HL-60/S4 (cell line): ENCODE results near the gene FAM110D.

Source experiments
- in situ Hi-C: fragments of 300-500 bp; cut with MboI; formaldehyde crosslinking; loops from 2 replicates; pipeline ENCODE4 v1.14.3; 2022; ENCODE audit warnings: low sequenced_read_pairs

The FAM110D gene

DNA sequence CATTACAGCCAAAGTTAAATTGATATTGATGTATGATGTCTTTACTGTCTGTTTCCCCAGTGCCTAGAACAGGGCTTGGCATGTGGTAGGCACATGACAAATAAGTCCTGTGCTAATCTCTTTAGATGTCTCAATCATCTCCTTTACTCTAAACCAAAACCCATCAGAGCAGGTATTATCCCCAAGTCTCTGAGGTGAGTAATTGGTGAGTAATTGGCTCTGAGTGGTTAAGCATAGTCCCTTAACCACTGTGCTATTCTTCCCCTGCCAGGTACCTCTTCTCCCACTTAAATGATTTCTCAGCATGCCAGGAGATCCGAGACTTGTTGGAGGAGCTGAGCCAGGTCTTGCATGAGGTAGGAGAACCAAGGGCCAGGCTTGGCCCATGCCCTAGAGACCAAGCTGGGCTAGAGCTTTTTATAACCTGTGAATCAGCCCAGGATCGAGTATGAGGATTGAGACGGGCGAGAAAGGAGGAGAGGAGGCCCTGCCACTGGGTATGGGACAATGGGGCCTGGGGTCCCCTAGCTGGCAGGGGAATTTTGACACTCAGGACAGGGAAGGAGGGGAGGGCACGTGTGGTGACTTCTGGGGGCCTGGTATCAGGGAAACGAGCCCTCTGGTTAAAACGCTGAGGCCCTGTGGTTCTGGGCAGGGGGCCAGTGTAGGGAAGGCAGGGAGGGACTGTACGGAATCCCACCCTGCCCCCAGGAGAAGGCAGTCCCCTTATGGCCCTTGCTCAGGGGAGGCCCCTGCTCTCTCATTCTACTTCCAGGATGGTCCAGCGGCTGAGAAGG is 22.9 kb downstream of the FAM110D start:
- in situ Hi-C loops: no loop called here

DNA sequence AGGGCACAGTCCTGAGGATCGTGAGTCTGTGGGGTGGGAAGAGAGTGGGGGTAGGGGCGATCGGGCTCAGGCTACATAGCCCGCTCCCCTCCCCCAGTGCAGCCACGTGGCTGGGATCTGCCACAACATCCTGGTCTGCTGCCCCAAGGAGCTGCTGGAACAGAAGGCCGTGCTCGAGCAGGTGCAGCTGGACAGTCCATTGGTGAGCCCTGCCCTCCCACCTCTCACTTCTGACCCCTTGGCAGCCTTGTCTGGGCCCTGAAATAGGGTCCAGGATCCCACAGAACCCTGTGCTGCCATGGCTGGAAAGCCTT is 23.5 kb downstream of the FAM110D start:
- in situ Hi-C loops: no loop called here

DNA sequence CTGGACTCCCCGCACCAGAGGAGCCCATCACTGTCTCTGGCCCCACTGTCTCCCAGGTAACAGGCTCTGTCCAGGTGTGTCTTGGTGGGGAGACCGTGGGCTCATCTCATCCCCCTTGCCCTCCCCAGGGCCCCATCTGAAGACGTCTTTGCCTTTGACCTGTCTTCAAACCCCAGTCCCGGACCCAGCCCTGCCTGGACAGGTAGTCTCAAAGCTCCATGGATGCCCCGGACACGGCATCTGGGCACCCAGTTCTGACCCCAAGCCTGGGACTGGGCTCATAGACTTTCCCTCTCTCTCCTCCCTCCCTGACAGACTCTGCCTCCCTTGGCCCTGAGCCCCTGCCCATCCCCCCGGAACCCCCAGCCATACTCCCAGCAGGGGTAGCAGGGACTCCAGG is 25.2 kb downstream of the FAM110D start:
- in situ Hi-C loops: no loop called here

DNA sequence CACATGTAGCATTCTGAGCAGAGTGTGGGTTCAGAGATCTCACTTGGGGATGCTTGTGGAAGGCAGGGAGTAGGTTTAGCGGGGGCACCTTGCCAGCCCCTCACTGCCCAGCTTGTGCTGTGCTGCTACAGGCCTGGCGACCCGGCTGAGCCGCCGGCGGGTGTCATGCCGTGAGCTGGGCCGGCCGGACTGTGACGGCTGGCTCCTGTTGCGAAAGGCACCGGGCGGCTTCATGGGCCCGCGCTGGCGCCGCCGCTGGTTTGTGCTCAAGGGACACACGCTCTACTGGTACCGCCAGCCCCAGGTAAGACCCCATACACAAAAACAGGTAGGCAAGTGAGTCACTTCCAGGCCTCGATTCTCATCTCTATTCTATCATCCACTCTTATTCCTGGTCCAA is 26.0 kb downstream of the FAM110D start:
- in situ Hi-C loops: no loop called here

DNA sequence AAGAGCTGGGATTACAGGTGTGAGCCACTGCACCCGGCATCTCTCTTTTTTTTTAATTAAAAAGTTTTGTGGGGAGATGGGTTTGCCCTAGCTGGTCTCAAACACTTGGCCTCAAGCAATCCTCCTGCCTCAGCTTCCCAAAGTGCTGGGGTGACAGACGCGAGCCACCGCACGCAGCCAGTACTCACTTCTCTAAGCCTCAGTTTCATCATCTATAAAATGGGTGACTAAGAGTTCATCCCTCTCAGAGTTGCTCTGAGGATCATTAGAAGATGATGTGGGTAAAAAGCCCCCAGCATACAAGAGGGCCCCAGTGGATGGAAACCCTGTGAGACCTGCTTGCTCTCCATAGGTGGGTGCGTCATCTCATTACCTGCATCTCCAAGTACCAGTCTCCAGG is 29.0 kb downstream of the FAM110D start:
- in situ Hi-C loops: no loop called here

DNA sequence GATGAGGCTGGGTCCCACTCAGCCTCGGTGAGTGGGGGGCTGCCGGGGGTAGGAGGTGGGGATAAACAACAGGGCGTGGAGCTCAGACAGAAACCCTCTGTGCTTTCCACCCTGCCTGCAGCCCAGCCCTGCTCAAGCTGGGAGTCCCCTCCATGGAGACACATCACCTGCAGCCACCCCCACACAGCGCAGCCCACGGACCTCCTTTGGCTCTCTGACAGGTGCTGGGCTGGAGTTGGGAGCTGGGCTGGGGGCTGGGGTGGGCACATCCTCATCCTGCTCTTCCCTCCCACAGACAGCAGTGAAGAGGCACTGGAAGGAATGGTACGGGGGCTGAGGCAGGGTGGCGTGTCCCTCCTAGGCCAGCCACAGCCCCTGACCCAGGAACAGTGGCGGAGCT is 29.6 kb downstream of the FAM110D start:
- in situ Hi-C loops: no loop called here

DNA sequence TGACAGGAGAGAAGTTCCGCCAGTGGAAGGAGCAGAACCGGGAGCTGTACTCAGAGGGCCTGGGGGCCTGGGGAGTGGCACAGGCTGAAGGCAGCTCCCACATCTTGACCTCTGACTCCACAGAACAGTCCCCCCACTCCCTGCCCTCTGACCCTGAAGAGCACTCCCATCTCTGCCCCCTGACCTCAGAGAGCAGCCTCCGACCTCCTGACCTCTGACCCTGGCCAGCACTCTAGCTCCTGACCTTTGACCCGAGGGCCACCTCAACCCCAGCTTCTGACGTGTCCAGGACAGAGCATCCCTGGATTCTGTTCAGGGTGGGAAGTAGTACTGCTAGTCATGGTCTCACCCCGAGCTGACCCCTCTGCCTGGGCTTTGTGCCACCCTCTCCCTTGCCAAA is 30.5 kb downstream of the FAM110D start:
- in situ Hi-C loops: no loop called here

DNA sequence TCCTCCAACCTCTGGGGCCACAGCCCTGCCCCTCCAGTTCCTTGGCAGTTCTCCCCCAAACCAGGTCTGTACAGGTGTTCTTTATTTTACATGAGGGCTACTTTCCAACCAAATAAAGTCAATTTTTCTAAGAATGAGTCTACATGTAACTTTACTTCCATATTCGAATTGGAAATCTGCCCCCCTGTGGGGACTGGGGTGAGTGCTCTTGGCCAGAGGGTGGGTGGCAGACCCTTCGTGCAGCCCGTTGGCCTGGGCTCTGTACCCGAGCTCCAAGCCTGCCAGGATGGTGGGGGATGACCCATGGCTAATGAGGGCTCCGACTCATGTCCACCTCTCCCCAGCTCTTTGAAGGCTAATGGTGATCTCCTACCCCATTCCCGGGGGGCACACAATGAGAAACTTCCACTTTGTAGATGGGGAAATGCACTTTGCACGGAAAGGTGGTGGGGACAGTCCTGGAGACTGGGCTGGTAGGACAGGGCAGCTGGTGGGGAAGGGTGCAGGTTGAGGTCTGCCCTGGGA is 30.9 kb downstream of the FAM110D start:
- in situ Hi-C loops: no loop called here

DNA sequence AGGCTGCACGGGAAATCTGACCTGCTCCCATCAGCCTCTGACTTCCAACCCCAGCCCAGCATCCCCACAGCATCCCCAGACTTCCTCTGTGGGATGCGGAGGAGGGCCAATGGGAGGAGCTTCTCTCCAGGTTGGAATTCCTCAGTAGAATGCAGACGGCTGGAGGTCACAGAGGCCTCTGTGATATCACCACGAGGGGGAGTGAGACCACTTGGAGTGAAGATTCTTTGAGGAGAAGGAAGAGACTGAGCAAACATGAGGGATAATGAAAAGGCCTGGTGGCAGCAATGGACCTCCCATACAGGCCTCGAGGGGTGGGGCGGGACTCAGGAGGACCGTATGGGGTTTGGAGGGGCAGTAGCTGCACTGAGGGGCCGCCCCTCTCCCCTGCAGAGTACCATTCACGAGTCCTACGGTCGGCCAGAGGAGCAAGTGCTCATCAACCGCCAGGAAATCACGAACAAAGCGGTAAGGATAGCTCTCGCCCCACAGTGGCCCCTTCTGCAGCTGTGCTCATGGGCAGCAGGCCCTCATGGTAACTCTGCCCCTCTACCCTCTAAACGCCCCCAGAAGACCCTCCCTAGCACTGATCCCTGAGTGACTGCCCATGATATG is 31.6 kb downstream of the FAM110D start, which contains the start of gene CATSPER4:
Gene CATSPER4, plus strand, starts transcription at position 230 of the 615 bp plus-strand sequence. Its CDS starts 26 bp downstream, at position 256.
- in situ Hi-C loops: no loop called here

DNA sequence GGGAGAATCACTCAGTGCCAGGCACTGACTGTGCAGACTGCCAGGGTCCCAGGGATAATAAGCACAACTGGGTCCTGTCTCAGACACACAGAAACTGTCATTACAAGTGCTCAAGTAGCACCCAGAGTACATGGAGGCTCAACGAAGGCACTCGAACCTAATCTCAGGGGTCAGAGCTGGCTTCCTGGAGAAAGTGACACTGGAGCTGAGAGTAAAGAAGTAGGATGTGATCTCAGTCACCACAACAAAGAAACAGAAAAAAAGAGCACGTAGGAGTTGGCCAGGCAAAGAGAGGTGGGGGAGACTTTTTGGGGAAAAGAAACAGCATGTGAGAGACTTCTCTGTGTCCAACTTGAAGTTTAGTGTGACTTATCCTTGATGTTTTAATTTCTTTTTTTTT is 32.9 kb downstream of the FAM110D start:
- in situ Hi-C loops: no loop called here

DNA sequence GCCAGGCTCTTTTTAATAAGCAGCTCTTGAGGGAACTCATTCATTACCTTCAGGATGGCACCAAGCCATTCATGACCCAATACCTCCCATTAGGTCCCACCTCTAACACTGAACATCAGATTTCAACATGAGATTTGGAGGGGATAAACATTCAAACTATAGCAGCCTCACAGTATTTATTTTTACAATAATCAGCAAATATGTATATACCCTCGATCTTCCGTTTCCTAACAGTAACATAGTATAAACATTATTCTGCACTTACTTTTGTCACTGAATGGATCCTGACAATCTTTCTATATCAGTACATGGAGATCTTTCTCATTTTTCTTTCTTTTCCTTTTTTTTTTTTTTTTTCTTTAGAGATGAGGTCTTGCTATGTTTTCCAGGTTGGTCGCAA is 36.9 kb downstream of the FAM110D start:
- in situ Hi-C loops: no loop called here

DNA sequence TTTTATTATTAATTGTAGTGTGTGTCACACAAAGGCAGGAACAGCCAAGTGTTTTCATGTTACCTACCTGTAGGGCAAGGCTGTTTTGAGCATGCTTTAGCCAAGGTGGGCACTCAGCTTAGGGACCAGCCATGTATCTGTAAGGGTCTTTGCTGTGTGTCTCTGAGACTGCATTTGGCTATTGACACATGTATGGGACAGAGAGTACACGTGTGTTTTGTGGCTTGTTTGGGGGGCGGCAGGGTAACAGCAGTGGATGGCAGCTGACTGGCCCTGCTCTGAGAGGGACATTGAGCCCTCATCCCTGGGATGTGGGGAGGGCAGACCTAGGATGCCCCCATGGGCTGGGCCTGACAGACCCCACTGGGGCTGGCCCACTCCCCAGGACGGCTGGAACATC is 38.4 kb downstream of the FAM110D start:
- in situ Hi-C loops: no loop called here

DNA sequence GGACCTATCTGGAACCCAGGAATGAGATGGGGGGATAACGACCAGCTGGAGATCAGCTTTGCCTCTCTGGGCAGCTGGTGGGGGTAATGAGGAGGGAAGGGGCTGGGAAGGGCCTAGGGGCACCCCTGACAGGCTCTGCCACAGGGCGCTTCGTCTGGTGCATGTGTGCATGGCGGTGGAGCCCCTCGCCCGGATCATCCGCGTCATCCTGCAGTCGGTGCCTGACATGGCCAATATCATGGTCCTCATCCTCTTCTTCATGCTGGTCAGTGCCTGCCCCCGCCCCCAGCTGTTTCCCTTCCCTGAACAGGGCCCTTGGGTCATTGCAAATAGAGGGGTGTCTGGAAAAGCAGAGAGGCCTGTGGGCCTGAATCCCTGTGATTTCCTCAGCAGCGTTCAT is 38.9 kb downstream of the FAM110D start:
- in situ Hi-C loops: no loop called here

DNA sequence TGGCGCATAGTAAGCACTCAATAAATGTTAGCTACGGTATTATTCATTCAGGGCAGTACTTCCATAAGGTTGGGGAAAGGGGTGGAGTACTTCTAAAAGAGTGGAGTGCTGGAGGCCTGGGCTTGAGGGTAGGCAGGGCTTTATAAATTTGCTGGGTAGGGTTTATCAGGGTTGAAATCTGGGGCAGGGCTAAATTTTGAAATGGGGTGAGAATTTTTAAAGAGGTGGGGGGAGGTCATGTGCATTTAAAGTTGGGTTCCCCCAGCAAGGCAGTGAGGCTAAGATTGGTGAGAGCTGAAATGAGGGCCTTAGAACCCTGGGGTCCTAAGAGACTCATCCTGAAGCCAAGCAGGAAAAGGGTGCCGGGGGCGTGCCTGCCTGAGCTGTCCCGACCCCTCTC is 41.5 kb downstream of the FAM110D start:
- in situ Hi-C loops: no loop called here

DNA sequence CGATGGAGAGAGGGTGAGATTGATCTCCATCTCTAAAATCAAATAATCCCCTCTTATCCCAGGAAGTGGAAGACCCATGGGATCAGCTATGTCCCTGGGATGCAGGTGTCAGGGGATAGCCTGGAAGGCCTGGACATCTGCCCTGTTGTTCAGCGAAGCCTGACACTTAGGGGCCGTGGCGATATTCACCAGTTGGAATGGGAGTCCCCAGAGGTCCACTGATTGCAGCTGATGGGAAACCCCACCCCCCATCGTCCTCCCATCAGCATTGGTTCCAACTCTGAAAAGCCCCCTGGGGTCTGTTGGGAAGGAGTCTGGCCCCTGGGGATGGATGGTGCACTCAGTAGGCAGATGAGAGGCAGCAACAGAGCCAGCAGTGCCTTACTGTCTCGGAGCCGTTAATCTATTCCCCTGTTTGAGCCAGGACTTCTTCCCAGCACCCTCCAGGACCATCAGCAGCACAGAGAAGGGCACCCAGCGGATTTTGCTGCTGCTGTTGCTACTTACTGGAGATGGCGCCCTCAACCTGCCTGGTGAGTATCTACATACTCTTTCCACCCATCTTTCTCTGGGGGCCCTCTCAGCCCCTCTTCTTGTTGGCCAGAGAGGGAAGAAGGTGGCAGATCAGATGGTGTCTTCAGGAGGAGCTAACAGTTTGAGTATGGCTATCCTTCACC is 44.9 kb downstream of the FAM110D start:
- in situ Hi-C loops: no loop called here

DNA sequence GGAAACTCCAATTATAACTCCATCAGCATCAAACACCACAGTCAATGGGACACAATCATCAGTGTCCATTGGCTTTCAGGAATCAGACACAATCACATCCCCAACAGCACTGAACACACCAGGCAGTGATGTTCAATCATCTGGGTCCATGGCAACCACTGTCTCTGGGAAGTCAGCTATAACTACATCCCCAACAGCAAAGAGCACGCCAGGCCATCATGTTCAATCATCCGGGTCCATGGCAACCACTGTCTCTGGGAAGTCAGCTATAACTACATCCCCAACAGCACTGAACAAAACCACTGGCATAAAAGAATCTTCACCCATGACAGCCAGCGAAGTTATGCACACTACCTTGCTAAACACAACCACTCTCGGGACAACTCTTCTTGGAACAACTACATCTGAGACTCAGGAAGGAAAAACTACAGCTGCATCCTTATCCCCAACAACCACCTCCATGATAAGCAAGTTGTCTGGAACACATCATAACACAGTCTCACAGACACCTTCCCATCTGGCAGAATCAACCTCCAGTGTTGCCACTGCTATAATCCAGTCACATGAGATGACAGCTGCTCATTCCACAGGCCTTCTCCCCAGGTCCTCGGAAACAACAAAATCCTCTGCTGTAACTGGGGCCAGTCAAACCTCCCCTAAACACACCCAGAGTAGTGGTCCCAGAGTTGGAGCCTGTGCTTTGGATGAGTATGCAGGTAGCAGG is 51.4 kb downstream of the FAM110D start:
- in situ Hi-C loops: no loop called here

DNA sequence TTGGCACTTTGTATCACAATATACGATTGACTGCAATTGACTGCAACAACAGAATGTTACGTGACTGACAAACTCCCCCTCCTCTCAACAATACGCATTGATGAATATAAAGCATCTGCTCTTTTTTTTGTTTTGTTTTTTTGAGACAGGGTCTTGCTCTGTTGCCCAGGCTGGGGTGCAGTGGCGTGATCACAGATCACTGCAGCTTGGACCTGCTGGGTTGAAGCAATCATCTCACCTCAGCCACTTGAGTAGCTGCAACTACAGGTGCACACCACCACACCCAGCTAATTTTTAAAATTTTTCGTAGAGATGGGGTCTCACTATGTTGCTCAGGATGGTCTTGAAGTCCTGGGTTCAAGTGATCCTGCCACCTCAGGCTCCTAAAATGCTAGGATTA is 53.8 kb downstream of the FAM110D start:
- in situ Hi-C loops: no loop called here

DNA sequence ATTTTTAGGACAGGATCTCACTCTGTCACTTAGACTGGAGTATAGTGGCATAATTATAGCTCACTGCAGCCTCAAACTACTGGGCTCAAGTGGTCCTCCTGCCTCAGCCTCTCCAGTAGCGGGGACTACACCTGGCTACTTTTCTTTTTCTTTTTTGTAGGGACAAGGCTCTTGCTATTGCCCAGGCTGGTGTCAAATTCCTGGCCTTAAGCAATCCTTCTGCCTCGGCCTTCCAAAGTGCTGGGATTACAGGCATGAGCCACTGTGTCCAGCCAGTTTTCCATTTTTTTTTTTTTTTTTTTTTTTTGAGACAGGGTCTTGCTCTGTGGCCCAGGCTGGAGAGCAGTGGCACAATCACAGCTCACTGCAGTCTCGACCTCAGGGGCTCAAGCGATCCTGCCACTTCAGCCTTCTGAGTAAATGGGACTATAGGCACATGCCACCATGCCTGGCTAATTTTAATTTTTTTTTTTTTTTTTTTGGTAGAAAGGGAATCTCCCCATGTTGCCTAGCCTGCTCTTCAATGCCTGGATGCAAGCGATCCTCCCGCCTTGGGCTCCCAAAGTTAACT is 54.5 kb downstream of the FAM110D start:
- in situ Hi-C loops: no loop called here
